ENCODE results near the gene SNX33.

SNX33 gene

GRCh38 chr15:75661756-75662140 is 14.0 kb downstream of the SNX33 start:
- TF ChIP-seq CTCF (IDR thresholded peaks at IDR 0.05), result no peak

GRCh38 chr15:75662823-75663519 is 15.3 kb downstream of the SNX33 start:
- TF ChIP-seq CTCF (IDR thresholded peaks at IDR 0.05), result no peak

- no peak for TF ChIP-seq CTCF (IDR thresholded peaks at IDR 0.05)
Measured at GRCh38 chr15:75663931-75664421, 16.3 kb downstream of the SNX33 start.

- no peak for TF ChIP-seq CTCF (IDR thresholded peaks at IDR 0.05)
Measured at GRCh38 chr15:75666823-75667501, 19.2 kb downstream of the SNX33 start.

GRCh38 chr15:75669191-75669878 is 21.6 kb downstream of the SNX33 start:
- TF ChIP-seq CTCF (IDR thresholded peaks at IDR 0.05), result no peak

GRCh38 chr15:75669879-75670212 is 22.1 kb downstream of the SNX33 start:
- no peak for TF ChIP-seq CTCF (IDR thresholded peaks at IDR 0.05)

- TF ChIP-seq CTCF (IDR thresholded peaks at IDR 0.05), result no peak
Measured at GRCh38 chr15:75671730-75672602, 24.3 kb downstream of the SNX33 start.

Data from LNCAP (cell line).